GM08714 (cell line): ENCODE results near the gene MYO5B.
"Not testable (repeated sequence)": the region's sequence is repeated elsewhere in the genome, so short reads cannot be mapped to it uniquely, and the experiment has no call there.

Source experiments
- H3K4me3 ChIP-seq: fragments of 200-500 bp; sonication (Bioruptor generic); 2 replicates; pipeline ENCODE4 v1.5.1; 2014; ENCODE audit warnings: mild to moderate bottlenecking, low read length, inconsistent platforms
- ZNF274 ChIP-seq: IDR thresholded peaks from 2 replicates; pipeline ENCODE4 v1.6.1; 2012; ENCODE audit warnings: mild to moderate bottlenecking, low read depth, low read length

The MYO5B gene

DNA sequence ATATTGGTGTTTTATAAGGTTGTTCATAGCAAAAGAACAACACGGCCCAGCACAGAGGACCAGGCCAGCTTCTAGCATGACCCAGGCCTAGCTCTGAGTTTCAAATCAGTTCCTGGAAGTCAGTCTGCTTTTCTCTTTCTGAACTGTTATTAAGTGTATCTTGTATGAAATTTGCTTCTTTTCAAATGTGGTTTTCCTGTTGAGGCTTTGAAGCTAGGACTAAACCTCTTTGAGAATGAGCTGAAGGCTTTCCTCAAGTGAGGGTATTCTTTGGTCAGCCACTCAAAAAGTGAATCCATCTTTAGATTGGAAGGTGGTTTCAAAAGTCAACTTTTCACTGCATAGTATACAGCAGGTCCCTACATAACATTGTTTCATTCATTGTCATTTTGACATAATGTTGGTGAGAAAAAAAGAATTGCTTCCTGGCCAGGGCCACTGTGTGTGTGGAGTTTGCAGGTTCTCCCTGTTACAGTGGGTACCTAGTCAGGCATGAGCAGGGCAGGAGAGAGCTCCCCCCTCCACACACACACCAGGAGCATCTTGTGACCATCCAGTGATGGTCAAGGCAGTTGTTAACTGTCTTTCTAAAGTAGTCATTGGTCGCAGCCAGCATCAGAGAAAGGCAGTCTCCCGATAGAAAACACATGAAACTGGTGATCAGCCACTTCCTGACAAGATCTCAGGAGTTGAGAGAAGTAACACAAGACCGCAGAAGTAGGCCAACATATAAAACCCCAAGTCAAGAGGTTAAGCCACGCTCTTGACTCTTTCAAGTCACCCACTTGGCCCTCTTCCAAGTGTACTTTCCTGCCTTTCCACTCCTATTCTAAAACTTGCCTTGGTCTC, 374.9 kb downstream of the MYO5B start:
- TF ChIP-seq ZNF274: no peak
- no peak overlapping the region for H3K4me3 ChIP-seq

DNA sequence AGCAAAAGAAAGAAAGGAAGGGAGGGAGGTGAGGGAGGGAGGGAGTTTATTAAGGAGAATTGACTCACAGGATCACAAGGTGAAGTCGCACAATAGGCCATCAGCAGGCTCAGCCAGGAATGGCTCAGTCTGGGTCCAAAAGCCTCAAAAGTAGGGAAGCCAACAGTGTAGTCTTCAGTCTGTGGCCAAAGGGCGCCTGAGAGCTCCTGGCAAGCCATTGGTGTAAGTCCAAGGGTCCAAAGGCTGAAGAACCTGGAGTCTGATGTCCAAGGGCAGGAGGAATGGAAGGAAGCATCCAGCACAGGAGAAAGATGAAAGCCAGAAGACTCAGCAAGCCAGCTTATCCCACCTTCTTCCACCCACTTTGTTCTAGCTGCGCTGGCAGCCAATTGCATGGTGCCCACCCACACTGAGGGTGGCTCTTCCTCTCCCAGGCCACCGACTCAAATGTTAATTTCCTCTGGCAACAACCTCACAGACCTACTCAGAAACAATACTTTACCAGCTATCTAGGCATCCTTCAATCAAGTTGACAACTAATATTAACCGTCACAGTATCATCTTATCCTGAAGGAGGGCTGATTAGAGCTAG, 375.8 kb downstream of the MYO5B start:
- H3K4me3 ChIP-seq: no peak overlapping the region
- TF ChIP-seq ZNF274: no peak

DNA sequence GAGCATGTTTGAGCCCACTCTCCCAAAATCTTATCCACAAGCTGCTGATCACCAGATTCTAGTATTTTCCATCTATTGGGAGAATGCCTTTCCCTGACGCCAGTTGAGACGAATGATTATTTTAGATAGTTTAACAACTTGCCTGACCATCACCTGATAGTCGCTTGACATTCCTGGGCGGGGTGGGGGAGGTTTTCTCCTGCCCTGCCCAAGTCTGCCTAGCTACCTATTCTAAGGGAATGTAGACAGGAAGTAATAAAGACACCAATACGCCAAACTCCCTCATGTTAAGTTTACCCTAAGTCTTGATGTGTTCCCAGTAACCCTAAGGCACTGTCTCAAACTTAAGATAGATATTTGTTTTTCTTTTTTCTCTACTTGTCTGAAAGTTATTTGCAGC, 377.0 kb downstream of the MYO5B start:
- TF ChIP-seq ZNF274: no peak
- H3K4me3 ChIP-seq: no peak overlapping the region

DNA sequence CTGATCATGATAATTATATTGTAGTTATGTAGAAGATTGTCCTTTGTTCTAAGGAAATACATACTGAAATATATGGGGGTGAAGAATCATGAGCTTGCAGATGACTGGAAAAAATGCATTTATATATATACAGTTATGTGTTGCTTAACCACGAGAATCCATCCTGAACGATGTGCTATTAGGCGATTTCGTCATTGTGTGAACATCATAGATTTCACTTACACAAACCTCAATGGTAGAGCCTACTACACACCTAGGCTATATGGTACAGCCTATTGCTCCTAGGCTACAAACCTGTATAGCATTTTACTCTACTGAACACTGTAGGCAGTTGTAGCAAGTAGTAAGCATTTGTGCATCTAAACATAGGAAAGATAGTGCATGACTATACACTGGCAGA, 379.0 kb downstream of the MYO5B start:
- TF ChIP-seq ZNF274: no peak
- no peak overlapping the region for H3K4me3 ChIP-seq

DNA sequence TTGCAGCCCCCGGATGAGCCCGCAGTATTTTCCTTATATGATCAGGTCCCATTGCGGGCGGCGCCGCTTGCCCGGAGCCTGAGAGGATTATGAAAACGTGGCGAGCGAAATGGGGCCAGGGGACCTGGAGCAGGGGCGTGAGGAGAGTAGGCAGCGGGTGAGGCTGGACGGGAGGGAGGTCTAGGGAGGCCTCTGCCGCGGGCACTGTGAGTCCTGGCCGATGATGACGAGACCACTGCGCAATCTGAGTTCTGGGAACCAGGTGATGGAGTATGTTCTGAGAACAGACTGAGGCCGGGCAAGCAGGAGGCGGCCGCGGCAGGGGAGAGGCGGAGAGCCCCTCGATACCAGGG, 380.8 kb downstream of the MYO5B start:
- TF ChIP-seq ZNF274: no peak
- H3K4me3 ChIP-seq: peak overlapping the region; percentile 70

DNA sequence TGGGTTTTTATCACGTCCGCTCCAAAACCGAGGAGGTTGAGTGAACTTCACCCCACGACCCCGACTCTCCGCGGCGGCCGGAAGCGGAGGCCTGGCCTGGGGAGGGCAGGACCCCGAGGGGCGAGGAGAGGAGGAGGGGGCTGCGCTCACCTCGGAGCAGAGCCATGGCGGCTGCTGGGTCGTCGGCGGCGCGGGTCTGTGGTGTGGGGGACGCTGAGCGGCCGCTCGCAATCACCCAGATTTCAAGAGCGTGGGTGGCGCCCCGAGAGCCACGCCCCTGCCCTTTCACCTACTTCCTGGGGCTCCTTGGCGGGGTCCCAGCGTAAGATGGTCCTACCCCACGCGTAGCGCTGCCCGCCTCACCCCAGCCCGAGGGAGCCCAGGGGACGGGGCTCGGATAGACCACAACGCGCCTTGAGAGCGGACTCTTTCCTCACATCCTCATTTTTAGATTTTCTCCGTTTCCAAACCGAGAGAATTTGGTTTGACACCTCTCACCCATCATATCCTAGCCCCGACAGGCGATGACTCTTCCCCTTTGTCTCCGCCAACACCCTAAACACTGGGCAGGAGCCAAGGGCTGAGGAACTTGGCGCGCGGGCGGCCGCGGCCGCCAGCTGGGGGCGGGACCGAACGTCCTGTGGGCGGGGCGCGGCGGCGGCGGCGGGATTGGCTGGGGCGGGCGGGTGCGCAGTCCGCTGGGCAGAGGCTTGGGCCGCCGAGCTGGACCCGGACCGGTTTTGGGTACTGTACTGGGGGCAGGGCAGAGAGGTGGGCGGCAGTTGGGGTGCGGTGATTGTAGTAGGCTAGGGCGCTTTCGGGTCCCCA, 381.4 kb downstream of the MYO5B start, which contains the start of gene ACAA2:
TSS of gene ACAA2 (minus strand) at position 215 of the 828 bp plus-strand sequence. CDS start at position 166, 49 bp downstream.
- peak within 1 kb of the TSS; percentile 70 for H3K4me3 ChIP-seq
- no peak for TF ChIP-seq ZNF274

DNA sequence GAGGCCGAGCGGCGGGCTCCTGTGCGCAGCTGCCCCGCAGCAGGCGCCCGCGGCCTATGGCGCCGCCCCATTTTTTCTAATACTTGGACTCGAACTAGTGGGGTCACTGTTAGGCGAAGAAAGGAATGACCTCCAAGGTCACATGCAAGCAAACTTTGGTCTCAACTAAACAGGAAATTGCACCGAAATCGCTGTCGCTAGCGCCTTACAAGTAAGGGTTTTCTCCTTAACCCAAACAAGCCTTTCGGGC, 382.0 kb downstream of the MYO5B start:
- H3K4me3 ChIP-seq: peak overlapping the region; percentile 70

DNA sequence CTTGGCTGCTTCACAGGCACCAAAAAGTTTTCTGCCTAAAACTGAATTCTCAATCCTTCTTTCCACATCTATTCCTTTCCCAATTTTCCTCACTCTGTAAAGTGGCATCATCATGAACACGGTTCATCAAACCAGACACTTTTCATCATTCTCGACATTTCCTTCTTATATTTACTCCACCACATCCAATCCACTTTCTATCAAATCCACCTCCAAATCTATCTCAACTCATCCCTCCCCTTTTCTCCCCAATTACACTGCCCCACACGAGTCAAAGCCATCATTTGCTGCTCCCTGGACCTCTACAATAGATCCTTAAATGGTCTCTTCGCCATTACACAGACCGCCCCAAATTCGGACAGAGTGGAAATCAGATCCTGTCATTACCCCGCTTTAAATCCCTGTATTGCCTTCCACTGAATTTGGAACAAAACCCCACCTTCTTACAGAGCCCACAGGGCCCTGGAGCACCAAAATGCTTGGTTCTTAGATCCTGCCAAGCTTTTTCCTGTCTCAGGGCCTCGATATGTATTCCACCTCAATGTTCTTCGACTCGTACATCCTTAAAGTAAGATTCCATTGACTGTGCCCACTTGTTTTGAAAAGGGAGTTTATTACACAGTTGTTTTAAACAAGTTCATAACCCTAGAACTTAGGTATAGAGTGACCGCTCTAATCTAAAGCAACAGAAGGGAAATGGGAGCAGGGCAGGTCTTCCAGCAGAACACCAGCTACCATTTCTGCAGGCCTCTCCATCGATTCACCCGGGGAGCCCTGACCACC, 382.5 kb downstream of the MYO5B start:
- peak overlapping the region; percentile 70 for H3K4me3 ChIP-seq
- TF ChIP-seq ZNF274: no peak

More for the DNA sequence above, 382.0 kb downstream of the MYO5B start:
- TF ChIP-seq ZNF274: no peak

DNA sequence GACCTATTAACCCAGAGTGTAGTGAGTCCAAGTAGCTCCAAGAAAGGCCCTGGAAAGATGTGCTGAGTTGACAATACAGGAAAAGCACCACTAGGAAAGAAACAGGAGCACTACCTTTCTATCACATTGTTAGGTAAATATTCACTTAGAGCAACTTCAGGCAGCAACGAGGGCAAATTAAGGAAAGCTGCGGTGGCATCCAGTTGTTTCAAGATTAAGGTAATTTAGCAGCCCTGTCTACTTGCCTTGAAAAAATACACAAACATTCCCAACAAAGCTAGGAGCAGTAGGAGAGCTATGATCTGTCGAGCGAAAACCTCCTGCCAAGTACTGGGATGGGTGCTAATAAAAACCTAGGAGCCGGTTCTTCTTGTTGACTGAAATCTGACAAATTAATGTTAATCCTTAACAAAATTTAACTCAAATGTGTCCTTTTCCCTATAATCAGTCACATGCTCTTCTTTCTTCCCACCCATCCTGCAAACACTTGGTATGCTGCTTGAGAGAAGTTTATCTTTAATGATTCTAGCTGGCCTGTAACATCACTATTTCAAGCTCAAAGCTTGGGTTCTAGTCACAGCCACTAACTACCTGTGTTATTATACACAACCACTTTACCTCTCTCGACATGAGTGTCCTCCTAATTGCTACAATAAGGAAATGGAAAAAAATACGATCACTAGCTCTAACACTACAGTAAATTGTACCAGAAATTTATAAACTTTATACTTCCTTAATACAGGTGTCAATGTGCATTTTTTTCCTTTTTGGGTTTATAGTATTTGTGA, 383.6 kb downstream of the MYO5B start:
- no peak overlapping the region for H3K4me3 ChIP-seq
- TF ChIP-seq ZNF274: no peak

DNA sequence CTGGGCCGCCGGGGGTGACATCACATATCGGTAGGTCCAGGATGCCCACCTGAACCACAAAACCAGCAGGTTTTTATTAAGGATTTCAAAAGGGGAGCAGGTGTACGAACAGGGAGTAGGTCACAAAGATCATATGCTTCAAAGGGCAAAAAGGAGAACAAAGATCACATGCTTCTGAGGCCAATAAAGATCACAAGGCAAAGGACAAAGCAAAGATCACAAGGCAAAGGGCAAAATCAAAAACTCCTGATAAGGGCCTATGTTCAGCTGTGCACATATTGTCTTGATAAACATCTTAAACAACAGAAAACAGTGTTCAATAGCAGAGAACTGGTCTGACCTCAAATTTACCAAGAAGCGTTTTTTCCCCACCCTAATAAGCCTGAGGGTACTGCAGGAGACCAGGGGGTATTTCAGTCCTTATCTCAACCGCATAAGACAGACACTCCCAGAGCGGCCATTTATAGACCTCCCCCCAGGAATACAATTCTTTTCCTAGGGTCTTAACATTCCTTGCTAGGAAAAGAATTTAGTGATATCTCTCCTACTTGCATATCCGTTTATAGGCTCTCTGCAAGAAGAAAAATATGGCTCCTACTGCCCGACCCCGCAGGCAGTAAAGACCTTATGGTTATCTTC, 386.3 kb downstream of the MYO5B start:
- H3K4me3 ChIP-seq: not testable (repeated sequence)

DNA sequence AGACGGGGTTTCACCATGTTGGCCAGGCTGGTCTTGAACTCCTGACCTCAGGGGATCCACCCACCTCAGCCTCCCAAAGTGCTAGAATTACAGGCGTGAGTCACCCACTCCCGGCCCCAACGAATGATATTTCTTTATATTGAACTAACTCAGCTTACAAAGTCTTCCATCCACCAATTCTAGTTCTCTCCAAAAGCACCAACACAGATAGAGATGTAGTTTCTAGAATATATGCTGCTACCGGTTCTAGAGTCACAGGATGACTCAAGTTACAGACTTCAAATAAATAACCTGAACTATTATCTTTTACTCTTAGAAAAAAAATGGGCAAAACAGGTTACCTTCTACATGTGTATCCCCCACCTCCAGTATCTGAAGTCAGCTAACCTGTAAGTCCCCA, 390.9 kb downstream of the MYO5B start:
- no peak for TF ChIP-seq ZNF274
- H3K4me3 ChIP-seq: no peak overlapping the region

DNA sequence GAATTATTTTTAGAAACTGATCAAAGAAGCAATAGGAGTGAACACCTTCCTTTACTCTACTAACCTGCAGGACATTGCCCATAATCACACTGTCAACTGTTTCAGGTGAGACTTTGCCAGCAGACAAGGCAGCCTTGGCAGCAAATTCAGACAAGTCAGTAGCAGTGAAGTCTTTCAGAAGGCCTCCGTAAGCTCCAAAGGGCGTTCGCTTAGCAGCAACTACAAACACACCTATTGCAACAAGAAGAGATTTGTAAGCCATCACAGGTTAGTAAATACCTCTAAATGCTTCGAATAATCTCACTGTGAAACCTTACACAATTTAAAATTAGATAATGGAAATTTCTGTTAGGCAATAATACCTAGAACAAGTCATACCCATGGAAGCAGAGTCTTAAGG, 392.3 kb downstream of the MYO5B start:
- H3K4me3 ChIP-seq: no peak overlapping the region
- no peak for TF ChIP-seq ZNF274

DNA sequence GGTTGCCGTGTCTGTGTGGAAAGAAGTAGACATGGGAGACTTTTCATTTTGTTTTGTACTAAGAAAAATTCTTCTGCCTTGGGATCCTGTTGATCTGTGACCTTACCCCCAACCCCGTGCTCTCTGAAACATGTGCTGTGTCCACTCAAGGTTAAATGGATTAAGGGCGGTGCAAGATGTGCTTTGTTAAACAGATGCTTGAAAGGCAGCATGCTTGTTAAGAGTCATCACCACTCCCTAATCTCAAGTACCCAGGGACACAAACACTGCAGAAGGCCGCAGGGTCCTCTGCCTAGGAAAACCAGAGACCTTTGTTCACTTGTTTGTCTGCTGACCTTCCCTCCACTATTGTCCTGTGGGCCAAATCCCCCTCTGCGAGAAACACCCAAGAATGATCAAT, 394.5 kb downstream of the MYO5B start:
- H3K4me3 ChIP-seq: not testable (repeated sequence)

DNA sequence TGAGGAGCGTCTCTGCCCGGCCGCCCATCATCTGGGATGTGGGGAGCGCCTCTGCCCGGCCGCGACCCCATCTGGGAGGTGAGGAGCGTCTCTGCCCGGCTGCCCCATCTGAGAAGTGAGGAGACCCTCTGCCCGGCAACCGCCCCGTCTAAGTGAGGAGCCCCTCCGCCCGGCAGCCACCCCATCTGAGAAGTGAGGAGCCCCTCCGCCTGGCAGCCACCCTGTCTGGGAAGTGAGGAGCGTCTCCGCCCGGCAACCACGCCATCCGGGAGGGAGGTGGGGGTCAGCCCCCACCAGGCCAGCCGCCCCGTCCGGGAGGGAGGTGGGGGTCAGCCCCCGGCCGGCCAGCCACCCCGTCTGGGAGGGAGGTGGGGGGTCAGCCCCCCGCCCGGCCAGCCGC, 395.1 kb downstream of the MYO5B start:
- H3K4me3 ChIP-seq: not testable (repeated sequence)
